HL-60/S4 treated with phorbol 12-myristate 13-acetate at 8.2 ng/mL for 4 days and 3 days (cell line): ENCODE measurements around the gene RGPD8.

Source experiments
- in situ Hi-C: fragments of 300-500 bp; cut with MboI; formaldehyde crosslinking; loops from 2 replicates; pipeline ENCODE4 v1.15.0; 2022; ENCODE audit warnings: low sequenced_read_pairs

The RGPD8 gene

DNA sequence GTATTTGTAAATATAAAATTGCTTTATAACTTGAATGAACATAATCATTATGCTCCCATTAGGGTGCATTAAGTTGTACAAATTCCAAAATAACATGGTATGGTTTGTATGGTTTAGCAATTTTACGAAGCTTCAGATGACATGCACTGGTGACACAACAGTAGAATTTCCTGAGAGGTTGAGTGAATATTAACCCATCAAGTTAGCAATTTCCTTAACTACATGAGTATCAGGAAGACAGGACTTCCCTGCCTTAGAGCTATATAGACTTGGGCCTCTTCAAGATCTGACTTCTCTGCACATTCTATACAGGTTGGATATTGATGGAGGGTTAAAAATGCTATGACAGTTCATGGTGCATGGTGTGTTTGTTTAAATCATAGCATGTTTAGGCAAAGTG lies 97.8 kb downstream of the RGPD8 start:
- in situ Hi-C loops: no loop called here

- in situ Hi-C loops: no loop called here
Observed at GRCh38 chr2:112332123-112332696, 101.2 kb downstream of the RGPD8 start.

DNA sequence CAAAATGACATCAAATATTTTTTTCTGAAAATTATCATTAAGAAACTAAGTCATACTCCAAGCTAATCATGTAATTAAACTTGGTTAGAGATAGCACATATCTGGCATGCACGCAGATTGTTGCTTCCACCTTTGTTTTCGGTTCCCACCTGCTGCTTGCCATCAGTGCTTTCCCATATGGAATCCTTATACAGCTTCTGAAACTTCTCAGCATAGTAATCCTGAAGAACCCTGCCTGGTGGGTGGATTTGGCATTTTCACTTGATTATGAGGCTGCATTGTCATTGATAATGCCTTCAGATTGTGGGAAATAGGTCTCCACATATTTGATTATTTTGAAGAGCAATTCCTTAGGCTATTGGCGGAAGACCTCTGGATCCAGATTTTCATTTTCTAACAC lies 110.5 kb downstream of the RGPD8 start:
- in situ Hi-C loops: no loop called here

GRCh38 chr2:112321375-112322320 lies 111.8 kb downstream of the RGPD8 start:
- in situ Hi-C loops: no loop called here
